Right forelimb (tissue), 1 donor: Measurements from ENCODE around the gene CRYBG3.

Source experiments
- DNase-seq: peaks from one replicate; pipeline ENCODE4 v3.0.0-alpha.2; 2018

Gene CRYBG3

GRCh38 chr3:97981886-97982285 is 160.1 kb downstream of the CRYBG3 start:
- DNase-seq = no peak

GRCh38 chr3:97983933-97984491 is 162.2 kb downstream of the CRYBG3 start:
- no peak for DNase-seq

DNA sequence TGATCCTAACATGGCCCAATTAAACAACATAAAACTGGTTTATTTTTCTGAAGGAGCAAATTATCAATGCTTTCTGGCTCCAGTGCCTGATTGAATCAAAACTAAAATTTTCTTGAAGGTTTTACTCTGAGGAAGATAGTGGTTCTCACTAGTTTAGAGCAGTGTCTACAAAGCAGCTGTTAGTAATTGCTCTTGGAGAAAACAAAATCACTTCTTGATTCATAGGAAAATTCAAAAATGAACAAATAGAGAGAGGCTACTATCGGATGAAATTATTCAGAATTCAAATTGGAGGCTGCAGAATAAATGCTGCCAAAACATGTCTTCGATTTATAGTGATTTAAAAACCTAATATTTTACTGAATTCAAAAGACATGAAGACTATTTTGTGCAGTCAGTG is 165.5 kb downstream of the CRYBG3 start:
- no peak for DNase-seq

DNA sequence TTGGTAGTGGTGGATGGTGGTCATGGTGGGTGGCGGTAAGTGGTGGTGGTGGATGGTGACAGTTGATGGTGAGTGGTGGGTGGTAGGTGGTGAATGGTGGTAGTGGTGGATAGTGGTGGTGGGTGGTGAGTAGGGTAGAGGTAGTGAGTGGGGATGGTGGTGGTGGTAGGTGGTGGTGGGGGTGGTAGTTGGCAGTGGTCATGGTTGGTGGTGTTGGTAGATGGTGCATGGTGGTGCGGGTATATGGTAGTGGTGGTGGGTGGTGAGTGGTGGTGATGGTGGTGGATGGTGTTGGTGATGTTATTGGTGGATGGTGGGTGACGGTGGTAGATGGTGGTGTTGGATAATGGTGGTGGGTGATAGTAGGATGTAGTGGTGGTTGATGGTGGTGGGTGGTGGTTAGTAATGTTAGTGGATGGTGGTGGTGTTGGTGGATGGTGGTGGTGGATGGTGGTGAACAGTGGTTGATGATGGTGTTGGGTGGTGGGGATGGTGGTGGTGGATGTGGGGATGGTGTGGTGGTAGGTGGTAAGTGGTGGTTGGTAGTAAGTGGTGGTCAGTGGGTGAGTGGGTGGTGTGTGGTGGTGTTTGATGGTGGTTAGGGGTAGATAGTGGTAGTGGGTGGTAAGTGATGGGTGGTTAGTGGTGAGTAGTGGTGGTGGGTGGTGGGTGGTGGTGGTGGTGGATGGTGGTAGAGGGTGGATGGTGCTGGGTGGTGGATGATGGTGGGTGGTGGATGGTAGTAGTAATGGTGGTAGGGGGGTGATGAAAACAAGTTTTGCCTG is 167.2 kb downstream of the CRYBG3 start:
- no peak for DNase-seq

- DNase-seq = no peak
Observed at GRCh38 chr3:97990624-97991292, 168.9 kb downstream of the CRYBG3 start.

DNA sequence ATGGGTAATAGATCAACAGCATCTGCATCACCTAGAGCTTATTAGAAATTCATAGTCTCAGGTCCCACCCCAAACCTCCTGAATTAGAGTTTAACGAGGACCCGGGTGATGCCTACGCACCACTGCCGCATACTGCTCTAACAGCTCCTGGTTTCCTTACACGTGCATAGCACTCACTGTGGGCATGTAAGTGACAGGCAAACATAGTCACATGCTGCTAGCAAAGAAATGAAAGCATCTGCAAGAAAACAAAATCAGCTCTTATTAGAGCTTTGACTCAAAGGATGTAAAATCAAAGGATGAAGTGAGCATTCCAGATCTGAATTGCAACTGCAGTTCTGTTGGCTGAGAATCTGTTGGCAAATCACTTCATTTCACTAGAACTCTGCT is 169.5 kb downstream of the CRYBG3 start:
- no peak for DNase-seq

- DNase-seq = no peak
Observed at GRCh38 chr3:97992547-97993173, 170.8 kb downstream of the CRYBG3 start.

GRCh38 chr3:97993526-97993925 is 171.7 kb downstream of the CRYBG3 start:
- DNase-seq = no peak

DNA sequence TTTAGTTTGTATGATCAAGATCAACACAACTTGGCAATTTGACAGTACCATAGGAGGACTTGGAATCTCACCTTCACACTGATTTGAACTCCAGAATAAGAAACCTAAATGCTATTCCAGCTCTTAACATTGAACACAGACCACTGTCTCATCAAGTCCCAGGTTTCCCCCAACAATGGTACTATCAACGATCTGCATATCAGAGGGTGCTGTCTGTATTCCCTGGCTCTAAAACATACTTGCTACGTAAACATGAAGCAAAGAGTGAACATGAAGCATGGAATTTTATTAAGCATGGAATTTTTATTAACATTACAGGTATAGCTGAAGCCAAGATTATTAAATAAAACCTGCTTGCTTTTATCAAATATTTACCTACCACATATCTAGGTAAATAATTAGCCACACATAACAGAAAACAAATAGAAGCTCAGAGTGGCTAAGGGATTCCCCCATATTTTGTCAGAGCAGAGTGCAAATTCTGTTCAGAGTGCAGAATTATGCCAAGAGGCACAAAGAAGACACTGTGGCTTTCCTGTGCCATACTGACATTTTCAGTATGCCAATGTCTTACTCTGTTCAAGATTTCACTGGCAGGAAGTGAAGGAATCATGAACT is 172.6 kb downstream of the CRYBG3 start:
- DNase-seq = no peak
